Activated CD8-positive, alpha-beta memory T cell treated with anti-CD3 and anti-CD28 coated beads, Interleukin-2, amount 50 U/mL, for 4 hours (primary cell): Measurements from ENCODE around the gene ZMYND8.

ENCODE experiments used
- DNase-seq: peaks from one replicate; pipeline ENCODE4 v3.0.0-alpha.2; 2020

The ZMYND8 gene

GRCh38 chr20:47332381-47333206, 23.9 kb downstream of the ZMYND8 start:
- no peak for DNase-seq

- no peak for DNase-seq
These were observed 25.4 kb downstream of the ZMYND8 start for GRCh38 chr20:47330933-47331708.

- DNase-seq: no peak
These were observed 26.4 kb downstream of the ZMYND8 start for GRCh38 chr20:47330071-47330470.

- no peak for DNase-seq
These were observed 28.4 kb downstream of the ZMYND8 start for GRCh38 chr20:47328129-47328528.

GRCh38 chr20:47327711-47328110, 28.8 kb downstream of the ZMYND8 start:
- DNase-seq: no peak

GRCh38 chr20:47326658-47327268, 29.7 kb downstream of the ZMYND8 start:
- no peak for DNase-seq

- DNase-seq: no peak
These were observed 31.3 kb downstream of the ZMYND8 start for GRCh38 chr20:47325242-47325641.

GRCh38 chr20:47320990-47321805, 35.3 kb downstream of the ZMYND8 start:
- DNase-seq: no peak

GRCh38 chr20:47319517-47320252, 36.8 kb downstream of the ZMYND8 start:
- DNase-seq: no peak

- DNase-seq: no peak
These were observed 37.6 kb downstream of the ZMYND8 start for GRCh38 chr20:47318586-47319516.

- no peak for DNase-seq
These were observed 38.4 kb downstream of the ZMYND8 start for GRCh38 chr20:47318027-47318585.

GRCh38 chr20:47317127-47317895, 39.2 kb downstream of the ZMYND8 start:
- peak; percentile 64 for DNase-seq

GRCh38 chr20:47316776-47317126, 39.7 kb downstream of the ZMYND8 start:
- DNase-seq: no peak

GRCh38 chr20:47315339-47316056, 41.0 kb downstream of the ZMYND8 start:
- DNase-seq: no peak

GRCh38 chr20:47314647-47315338, 41.7 kb downstream of the ZMYND8 start:
- no peak for DNase-seq

GRCh38 chr20:47311967-47312681, 44.4 kb downstream of the ZMYND8 start:
- no peak for DNase-seq

GRCh38 chr20:47311211-47311610, 45.3 kb downstream of the ZMYND8 start:
- DNase-seq: no peak

- DNase-seq: no peak
These were observed 45.8 kb downstream of the ZMYND8 start for GRCh38 chr20:47310729-47311128.
